GM12872 (cell line): Measurements from ENCODE around the gene KCNIP1.

Experiments used
- CTCF ChIP-seq: IDR thresholded peaks from 3 replicates; pipeline ENCODE4 v1.5.1; 2011; ENCODE audit warnings: low read depth, mild to moderate bottlenecking, low read length, moderate library complexity; ENCODE audit not compliant: insufficient read depth

Gene KCNIP1

GRCh38 chr5:170678811-170679210, 175.0 kb downstream of the KCNIP1 start:
- TF ChIP-seq CTCF, result no peak

GRCh38 chr5:170681013-170681433, 177.2 kb downstream of the KCNIP1 start:
- no peak for TF ChIP-seq CTCF

GRCh38 chr5:170691657-170692056, 187.8 kb downstream of the KCNIP1 start:
- TF ChIP-seq CTCF, result no peak

GRCh38 chr5:170693701-170694100, 189.9 kb downstream of the KCNIP1 start:
- TF ChIP-seq CTCF, result no peak

GRCh38 chr5:170694911-170695310, 191.1 kb downstream of the KCNIP1 start:
- TF ChIP-seq CTCF, result no peak

- TF ChIP-seq CTCF, result no peak
These were observed 193.2 kb downstream of the KCNIP1 start for GRCh38 chr5:170697031-170697430.

- TF ChIP-seq CTCF, result no peak
These were observed 196.7 kb downstream of the KCNIP1 start for GRCh38 chr5:170700503-170700902.

GRCh38 chr5:170701334-170701733, 197.5 kb downstream of the KCNIP1 start:
- TF ChIP-seq CTCF, result no peak
